NT2/D1 (cell line): ENCODE results near the gene SLC34A3.

Experiments
- DNase-seq: peaks from one replicate; pipeline ENCODE4 v3.0.0-alpha.2; 2011; ENCODE audit warnings: low read depth, low spot score
- H3K27me3 ChIP-seq: 2 replicates; pipeline ENCODE4 v1.6.0; 2011; ENCODE audit warnings: mild to moderate bottlenecking; ENCODE audit not compliant: insufficient read length, insufficient read depth
- H3K36me3 ChIP-seq: 2 replicates; pipeline ENCODE4 v1.6.1; 2011; ENCODE audit warnings: mild to moderate bottlenecking, low read length, mixed read lengths; ENCODE audit not compliant: insufficient read depth, insufficient read length
- H3K4me1 ChIP-seq: 2 replicates; pipeline ENCODE4 v1.5.1; 2011; ENCODE audit not compliant: insufficient read depth, insufficient read length
- H3K4me3 ChIP-seq: 2 replicates; pipeline ENCODE4 v1.5.1; 2011; ENCODE audit warnings: low read depth; ENCODE audit not compliant: insufficient read length
- H3K9ac ChIP-seq: 2 replicates; pipeline ENCODE4 v1.6.0; 2011; ENCODE audit warnings: low read depth; ENCODE audit not compliant: insufficient read length
- H3K9me3 ChIP-seq: 2 replicates; pipeline ENCODE4 v1.5.1; 2011; ENCODE audit warnings: mild to moderate bottlenecking, low read length; ENCODE audit not compliant: insufficient read depth
- SUZ12 ChIP-seq: IDR thresholded peaks from 2 replicates; pipeline ENCODE4 v1.6.1; 2011; ENCODE audit not compliant: insufficient read length, insufficient read depth; ENCODE audit errors: extremely low read depth
- YY1 ChIP-seq: IDR thresholded peaks from 2 replicates; pipeline ENCODE4 v1.6.1; 2011; ENCODE audit not compliant: insufficient read length, insufficient read depth
- ZNF274 ChIP-seq: IDR thresholded peaks from 2 replicates; pipeline ENCODE4 v1.6.1; 2011; ENCODE audit warnings: mild to moderate bottlenecking, low read depth, low read length

The SLC34A3 gene

GRCh38 chr9:137220317-137221094, 10.2 kb upstream of the SLC34A3 start:
- Histone ChIP-seq H3K27me3 (peaks cover 13% of the 10 kb centered on the region), H3K4me1 (peaks cover 27% of the 10 kb centered on the region), H3K9ac (no peak overlapping the region), H3K4me3 (no peak overlapping the region), H3K36me3 (peaks cover 41% of the 10 kb centered on the region), H3K9me3 (no peaks in the 10 kb centered on the region)
- TF ChIP-seq SUZ12 (no peak), YY1 (no peak), ZNF274 (no peak)
- no peak for DNase-seq

GRCh38 chr9:137221095-137221505, 9.6 kb upstream of the SLC34A3 start:
- TF ChIP-seq ZNF274 (no peak), YY1 (no peak), SUZ12 (no peak)
- no peak for DNase-seq
- peaks cover 35% of the 10 kb centered on the region for H3K36me3 ChIP-seq
- no peak overlapping the region for H3K4me3 ChIP-seq
- peak overlapping the region; percentile 70 for H3K9ac ChIP-seq
- H3K9me3 ChIP-seq = no peaks in the 10 kb centered on the region
- H3K27me3 ChIP-seq = peaks cover 13% of the 10 kb centered on the region
- H3K4me1 ChIP-seq = peaks cover 27% of the 10 kb centered on the region

- DNase-seq = no peak
- Histone ChIP-seq H3K36me3 (peaks cover 30% of the 10 kb centered on the region), H3K9me3 (no peaks in the 10 kb centered on the region), H3K27me3 (peaks cover 13% of the 10 kb centered on the region), H3K9ac (peak overlapping the region; percentile 70), H3K4me3 (peak overlapping the region; percentile 44), H3K4me1 (peaks cover 27% of the 10 kb centered on the region)
- no peak for TF ChIP-seq ZNF274
- no peak for TF ChIP-seq SUZ12
- TF ChIP-seq YY1 = no peak
Measured at GRCh38 chr9:137221506-137222111, 9.1 kb upstream of the SLC34A3 start.

- no peak for TF ChIP-seq YY1
- no peak for TF ChIP-seq ZNF274
- no peak for TF ChIP-seq SUZ12
- Histone ChIP-seq H3K27me3 (peaks cover 13% of the 10 kb centered on the region), H3K9ac (peak within 1 kb of the TSS; percentile 85), H3K4me1 (peaks cover 34% of the 10 kb centered on the region), H3K9me3 (no peaks in the 10 kb centered on the region), H3K4me3 (peak within 1 kb of the TSS; percentile 46), H3K36me3 (peaks cover 22% of the 10 kb centered on the region)
- DNase-seq = no peak
Measured at GRCh38 chr9:137222190-137223077, 8.3 kb upstream of the SLC34A3 start, which contains the start of gene RNF208. Gene RNF208 (minus strand): TSS chr9:137222240. CDS start chr9:137221212, 1,028 bp downstream.

- H3K4me1 ChIP-seq = peaks cover 36% of the 10 kb centered on the region
- H3K9ac ChIP-seq = peak overlapping the region; percentile 96
- peaks cover 13% of the 10 kb centered on the region for H3K36me3 ChIP-seq
- peaks cover 13% of the 10 kb centered on the region for H3K27me3 ChIP-seq
- no peak for TF ChIP-seq YY1
- no peak for TF ChIP-seq ZNF274
- no peak for TF ChIP-seq SUZ12
- H3K4me3 ChIP-seq = peak overlapping the region; percentile 90
- no peaks in the 10 kb centered on the region for H3K9me3 ChIP-seq
- DNase-seq = peak; percentile 95
Measured at GRCh38 chr9:137223078-137223970, 7.4 kb upstream of the SLC34A3 start.

GRCh38 chr9:137224830-137225694, 5.6 kb upstream of the SLC34A3 start, which contains the start of gene CYSRT1:
Gene CYSRT1 (plus strand): TSS chr9:137225174. CDS start chr9:137225622, 448 bp downstream.
- Histone ChIP-seq H3K36me3 (no peaks in the 10 kb centered on the region), H3K9me3 (no peaks in the 10 kb centered on the region), H3K9ac (peak within 1 kb of the TSS; percentile 96), H3K27me3 (peaks cover 13% of the 10 kb centered on the region), H3K4me1 (peaks cover 39% of the 10 kb centered on the region), H3K4me3 (peak within 1 kb of the TSS; percentile 90)
- TF ChIP-seq SUZ12 = no peak
- no peak for TF ChIP-seq YY1
- no peak for TF ChIP-seq ZNF274
- DNase-seq = no peak
